ENCODE data around the gene ASPDH.

- TF ChIP-seq TAF1 (IDR thresholded peaks at IDR 0.05; ENCODE audit: borderline replicate concordance, insufficient read depth, low read length) (no peak), POLR2AphosphoS5 (IDR thresholded peaks at IDR 0.05; ENCODE audit: low read depth, low read length) (no peak), REST (IDR thresholded peaks at IDR 0.05; ENCODE audit: insufficient read depth in 1 of 2, low read depth in 2 of 2, low read length in 2 of 2) (no peak)
Observed at GRCh38 chr19:50501186-50501567, 12.5 kb downstream of the ASPDH start.
